BE2C (cell line): Measurements from ENCODE around the gene KCNC2.

Experiments
- DNase-seq: peaks from one replicate; pipeline ENCODE4 v3.0.0-alpha.2; 2020
- H3K27me3 ChIP-seq: fragments of 250-450 bp; sonication (Bioruptor Pico); 2 replicates; pipeline ENCODE4 v1.5.1; 2020; ENCODE audit warnings: mild to moderate bottlenecking
- H3K36me3 ChIP-seq: fragments of 250-450 bp; sonication (Bioruptor Pico); 2 replicates; pipeline ENCODE4 v1.5.1; 2020; ENCODE audit warnings: mild to moderate bottlenecking
- H3K4me1 ChIP-seq: fragments of 250-450 bp; sonication (Bioruptor Pico); 2 replicates; pipeline ENCODE4 v1.5.1; 2020
- H3K4me3 ChIP-seq: 2 replicates; pipeline ENCODE4 v1.5.1; 2011; ENCODE audit warnings: low read depth, low read length
- H3K9me3 ChIP-seq: fragments of 250-450 bp; sonication (Bioruptor Pico); 2 replicates; pipeline ENCODE4 v1.5.1; 2020
- CTCF ChIP-seq: IDR thresholded peaks from 2 replicates; pipeline ENCODE4 v1.5.1; 2012; ENCODE audit warnings: mild to moderate bottlenecking, low read depth, low read length

KCNC2 gene

GRCh38 chr12:75183967-75184366 is 25.7 kb downstream of the KCNC2 start:
- DNase-seq: no peak
- no peaks in the 10 kb centered on the region for H3K4me1 ChIP-seq

GRCh38 chr12:75177997-75178396 is 31.6 kb downstream of the KCNC2 start:
- Histone ChIP-seq H3K27me3 (no peaks in the 10 kb centered on the region), H3K4me3 (no peak overlapping the region), H3K4me1 (no peaks in the 10 kb centered on the region), H3K9me3 (no peaks in the 10 kb centered on the region), H3K36me3 (no peaks in the 10 kb centered on the region)
- TF ChIP-seq CTCF: no peak
- DNase-seq: no peak

More at GRCh38 chr12:75183967-75184366, 25.7 kb downstream of the KCNC2 start:
- Histone ChIP-seq H3K27me3 (no peaks in the 10 kb centered on the region), H3K36me3 (no peaks in the 10 kb centered on the region), H3K4me3 (no peak overlapping the region), H3K9me3 (no peaks in the 10 kb centered on the region)
- no peak for TF ChIP-seq CTCF

- Histone ChIP-seq H3K4me3 (no peak overlapping the region), H3K4me1 (no peaks in the 10 kb centered on the region), H3K9me3 (no peaks in the 10 kb centered on the region), H3K27me3 (no peaks in the 10 kb centered on the region; the same call in 1 of the 2 replicates), H3K36me3 (no peaks in the 10 kb centered on the region)
- no peak for TF ChIP-seq CTCF
- no peak for DNase-seq
Observed at GRCh38 chr12:75172611-75173010, 37.0 kb downstream of the KCNC2 start.

GRCh38 chr12:75170640-75171185 is 38.9 kb downstream of the KCNC2 start:
- H3K36me3 ChIP-seq: no peaks in the 10 kb centered on the region
- H3K4me1 ChIP-seq: no peaks in the 10 kb centered on the region

GRCh38 chr12:75162845-75163244 is 46.8 kb downstream of the KCNC2 start:
- H3K27me3 ChIP-seq: no peaks in the 10 kb centered on the region
- H3K9me3 ChIP-seq: no peaks in the 10 kb centered on the region
- H3K4me3 ChIP-seq: no peak overlapping the region
- no peak for DNase-seq
- H3K36me3 ChIP-seq: no peaks in the 10 kb centered on the region
- no peaks in the 10 kb centered on the region for H3K4me1 ChIP-seq
- no peak for TF ChIP-seq CTCF

More at GRCh38 chr12:75170640-75171185, 38.9 kb downstream of the KCNC2 start:
- TF ChIP-seq CTCF: no peak
- Histone ChIP-seq H3K9me3 (no peaks in the 10 kb centered on the region), H3K4me3 (no peak overlapping the region), H3K27me3 (no peaks in the 10 kb centered on the region; the same call in 1 of the 2 replicates)
- no peak for DNase-seq

- H3K9me3 ChIP-seq: no peaks in the 10 kb centered on the region
- TF ChIP-seq CTCF: no peak
- H3K4me3 ChIP-seq: no peak overlapping the region
- no peaks in the 10 kb centered on the region for H3K36me3 ChIP-seq
- H3K4me1 ChIP-seq: no peaks in the 10 kb centered on the region
- H3K27me3 ChIP-seq: no peaks in the 10 kb centered on the region
- no peak for DNase-seq
Observed at GRCh38 chr12:75161488-75161887, 48.2 kb downstream of the KCNC2 start.
